Measurements from ENCODE around the gene CHAT.

Gene CHAT

DNA sequence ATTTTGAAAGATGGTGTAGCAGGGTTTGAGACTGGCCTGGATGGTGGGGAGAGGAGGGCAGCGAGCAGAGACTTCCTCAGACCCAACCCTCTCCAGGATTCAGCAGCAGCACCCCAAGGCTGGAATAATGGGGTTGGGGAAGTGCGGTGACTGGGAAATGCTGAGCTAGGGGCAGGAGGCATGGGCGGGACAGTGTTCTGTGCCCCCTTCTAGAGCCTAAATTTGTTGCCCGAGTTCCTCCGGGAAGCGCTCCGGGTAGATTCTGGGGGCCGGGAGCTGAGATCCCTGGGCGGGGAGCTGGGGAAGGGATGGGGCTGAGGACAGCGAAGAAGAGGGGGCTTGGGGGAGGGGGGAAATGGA, at the start of gene CHAT:
Gene CHAT, plus strand, starts transcription at position 156 of the 360 bp plus-strand sequence. Its CDS starts 153 bp downstream, at position 309.
- H3K27me3 ChIP-seq (ENCODE audit: control insufficient read depth, insufficient read depth, low read length) = peaks cover 99% of the 10 kb centered on the region
- no peak within 1 kb of the TSS for H3K27ac ChIP-seq (ENCODE audit: low read length)
- no peaks in the 10 kb centered on the region for H3K36me3 ChIP-seq (ENCODE audit: control insufficient read depth, low read depth, low read length)
- peak within 1 kb of the TSS; percentile 18 for H3K4me3 ChIP-seq (ENCODE audit: low read length)
- H3K4me1 ChIP-seq (ENCODE audit: control insufficient read depth, low read depth, low read length) = peaks cover 15% of the 10 kb centered on the region
- H3K9ac ChIP-seq (ENCODE audit: low read length) = no peak within 1 kb of the TSS
- no peaks in the 10 kb centered on the region for H3K9me3 ChIP-seq (ENCODE audit: control insufficient read depth, low read depth, low read length)

DNA sequence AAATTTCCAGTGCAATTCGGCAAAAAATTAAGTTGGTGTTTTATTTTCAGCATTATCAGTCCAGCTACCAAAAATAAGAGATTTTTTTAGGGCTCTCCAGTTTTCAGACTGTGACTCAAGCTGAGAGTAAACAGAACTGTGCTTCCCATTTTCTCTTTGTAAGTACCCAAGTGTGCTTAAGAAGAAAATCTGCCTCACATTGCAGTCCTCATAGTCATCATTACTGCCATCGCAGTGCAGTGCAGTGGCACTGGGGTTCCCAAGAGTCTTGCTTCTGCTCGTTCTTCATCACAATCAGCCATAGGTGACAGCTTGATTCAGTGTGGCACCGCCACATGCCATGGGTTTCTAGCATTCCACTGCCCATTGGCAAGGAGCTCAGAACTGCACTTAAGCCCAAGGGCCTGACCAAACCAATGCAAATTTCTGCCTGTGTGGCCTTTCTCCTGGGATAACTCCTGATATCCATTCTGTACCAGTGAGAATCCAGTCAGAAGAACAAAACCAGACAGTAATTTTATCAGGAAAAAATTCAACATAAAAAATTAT, 49.3 kb upstream of the CHAT start:
- Histone ChIP-seq H3K27me3 (ENCODE audit: control insufficient read depth, insufficient read depth, low read length) (no peaks in the 10 kb centered on the region), H3K4me1 (ENCODE audit: control insufficient read depth, low read depth, low read length) (no peaks in the 10 kb centered on the region), H3K9me3 (ENCODE audit: control insufficient read depth, low read depth, low read length) (no peaks in the 10 kb centered on the region), H3K9ac (ENCODE audit: low read length) (no peak overlapping the region), H3K36me3 (ENCODE audit: control insufficient read depth, low read depth, low read length) (no peaks in the 10 kb centered on the region), H3K4me3 (ENCODE audit: low read length) (no peak overlapping the region), H3K27ac (ENCODE audit: low read length) (no peak overlapping the region)

DNA sequence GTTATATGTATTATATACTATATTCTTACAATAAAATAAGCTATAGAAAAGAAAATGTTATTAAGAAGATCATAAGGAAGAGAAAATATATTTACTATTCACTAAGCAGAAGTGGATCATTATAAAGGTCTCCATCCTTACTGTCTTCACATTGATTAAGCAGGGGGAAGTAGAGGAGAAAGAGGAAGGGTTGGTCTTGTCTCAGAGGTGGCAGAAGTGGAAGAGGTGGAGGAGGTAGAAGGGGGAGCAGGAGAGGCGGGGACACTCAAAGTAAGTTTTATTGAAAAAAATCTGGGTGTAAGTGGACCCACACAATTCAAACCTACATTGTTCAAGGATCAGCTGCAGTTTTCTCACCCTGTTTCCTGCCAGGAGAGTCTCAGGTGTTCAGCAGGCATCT, 46.0 kb upstream of the CHAT start:
- Histone ChIP-seq H3K36me3 (ENCODE audit: control insufficient read depth, low read depth, low read length) (no peaks in the 10 kb centered on the region), H3K27me3 (ENCODE audit: control insufficient read depth, insufficient read depth, low read length) (no peaks in the 10 kb centered on the region), H3K27ac (ENCODE audit: low read length) (no peak overlapping the region), H3K4me1 (ENCODE audit: control insufficient read depth, low read depth, low read length) (no peaks in the 10 kb centered on the region), H3K9ac (ENCODE audit: low read length) (no peak overlapping the region), H3K4me3 (ENCODE audit: low read length) (no peak overlapping the region), H3K9me3 (ENCODE audit: control insufficient read depth, low read depth, low read length) (no peaks in the 10 kb centered on the region)

DNA sequence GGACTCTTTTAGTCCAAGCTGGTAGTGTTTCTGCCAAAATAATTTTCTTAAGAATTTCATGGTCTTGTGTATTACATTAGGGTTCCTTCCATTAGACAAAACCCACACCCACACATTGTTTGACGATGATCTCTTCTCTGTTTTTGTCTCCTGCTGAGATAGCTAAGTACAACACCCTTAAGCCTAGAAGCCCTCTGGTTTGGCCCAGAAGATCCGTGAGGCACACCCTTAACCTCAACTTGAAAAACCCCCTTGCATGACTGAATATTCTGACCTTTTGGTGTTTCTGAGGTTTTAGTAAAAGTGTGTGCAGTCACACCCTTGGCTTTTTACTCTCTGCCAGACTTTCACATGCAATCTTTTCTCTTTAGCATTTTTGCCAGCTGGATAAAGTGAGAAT, 45.6 kb upstream of the CHAT start:
- H3K4me3 ChIP-seq (ENCODE audit: low read length) = no peak overlapping the region
- H3K9ac ChIP-seq (ENCODE audit: low read length) = no peak overlapping the region
- no peak overlapping the region for H3K27ac ChIP-seq (ENCODE audit: low read length)
- H3K27me3 ChIP-seq (ENCODE audit: control insufficient read depth, insufficient read depth, low read length) = no peaks in the 10 kb centered on the region
- no peaks in the 10 kb centered on the region for H3K9me3 ChIP-seq (ENCODE audit: control insufficient read depth, low read depth, low read length)
- no peaks in the 10 kb centered on the region for H3K36me3 ChIP-seq (ENCODE audit: control insufficient read depth, low read depth, low read length)
- H3K4me1 ChIP-seq (ENCODE audit: control insufficient read depth, low read depth, low read length) = no peaks in the 10 kb centered on the region

DNA sequence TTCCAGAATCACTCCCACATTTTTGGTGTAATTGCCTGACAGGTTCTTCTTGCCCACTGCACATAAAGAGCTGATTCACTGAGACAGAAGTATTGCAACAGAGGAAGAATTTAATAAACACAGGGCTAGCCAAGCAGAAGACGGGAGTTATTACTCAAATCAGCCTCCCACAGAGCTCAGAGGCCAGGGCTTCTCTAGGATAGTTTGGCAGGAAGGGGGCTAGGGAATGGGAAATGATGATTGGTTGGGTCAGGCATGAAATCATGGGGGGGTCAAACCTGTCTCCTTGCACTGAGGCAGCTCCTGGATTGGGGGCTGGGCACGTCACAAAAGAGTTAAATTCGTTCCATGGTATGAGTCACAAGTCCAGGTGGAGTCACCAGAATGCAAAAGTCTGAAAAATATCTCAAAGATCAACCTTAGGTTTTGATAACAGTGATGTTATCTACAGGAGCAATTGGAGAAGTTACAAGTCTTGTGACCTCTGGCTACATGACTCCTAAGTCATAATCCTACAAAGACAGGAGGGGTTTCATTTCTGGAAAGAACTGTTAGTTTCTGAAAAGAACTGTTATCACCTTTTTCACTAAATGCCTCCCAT, 44.7 kb upstream of the CHAT start:
- no peaks in the 10 kb centered on the region for H3K4me1 ChIP-seq (ENCODE audit: control insufficient read depth, low read depth, low read length)
- H3K9ac ChIP-seq (ENCODE audit: low read length) = no peak overlapping the region
- H3K36me3 ChIP-seq (ENCODE audit: control insufficient read depth, low read depth, low read length) = no peaks in the 10 kb centered on the region
- no peak overlapping the region for H3K27ac ChIP-seq (ENCODE audit: low read length)
- H3K27me3 ChIP-seq (ENCODE audit: control insufficient read depth, insufficient read depth, low read length) = no peaks in the 10 kb centered on the region
- H3K4me3 ChIP-seq (ENCODE audit: low read length) = no peak overlapping the region
- H3K9me3 ChIP-seq (ENCODE audit: control insufficient read depth, low read depth, low read length) = no peaks in the 10 kb centered on the region

DNA sequence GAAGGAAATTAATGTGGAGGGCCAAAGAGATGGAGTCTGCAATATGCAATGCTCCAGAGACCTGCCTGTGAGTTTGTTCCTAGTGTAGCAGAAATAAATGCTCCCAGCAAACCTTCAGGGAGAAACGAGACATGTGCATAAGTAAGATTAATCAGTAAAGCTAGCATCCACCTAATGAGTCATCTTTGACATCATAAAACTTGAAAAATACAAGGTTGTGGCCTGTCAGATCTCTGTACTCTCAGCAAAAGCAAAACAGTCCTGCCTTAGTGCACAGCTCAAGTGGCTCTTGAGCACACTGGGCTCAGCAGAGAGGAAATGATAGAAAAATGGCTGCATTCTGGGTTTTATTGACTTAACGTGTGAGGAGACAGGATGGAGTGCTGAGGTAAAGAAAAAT, 42.4 kb upstream of the CHAT start:
- Histone ChIP-seq H3K4me1 (ENCODE audit: control insufficient read depth, low read depth, low read length) (no peaks in the 10 kb centered on the region), H3K27me3 (ENCODE audit: control insufficient read depth, insufficient read depth, low read length) (no peaks in the 10 kb centered on the region), H3K9me3 (ENCODE audit: control insufficient read depth, low read depth, low read length) (no peaks in the 10 kb centered on the region), H3K9ac (ENCODE audit: low read length) (no peak overlapping the region), H3K27ac (ENCODE audit: low read length) (no peak overlapping the region), H3K4me3 (ENCODE audit: low read length) (no peak overlapping the region), H3K36me3 (ENCODE audit: control insufficient read depth, low read depth, low read length) (no peaks in the 10 kb centered on the region)

DNA sequence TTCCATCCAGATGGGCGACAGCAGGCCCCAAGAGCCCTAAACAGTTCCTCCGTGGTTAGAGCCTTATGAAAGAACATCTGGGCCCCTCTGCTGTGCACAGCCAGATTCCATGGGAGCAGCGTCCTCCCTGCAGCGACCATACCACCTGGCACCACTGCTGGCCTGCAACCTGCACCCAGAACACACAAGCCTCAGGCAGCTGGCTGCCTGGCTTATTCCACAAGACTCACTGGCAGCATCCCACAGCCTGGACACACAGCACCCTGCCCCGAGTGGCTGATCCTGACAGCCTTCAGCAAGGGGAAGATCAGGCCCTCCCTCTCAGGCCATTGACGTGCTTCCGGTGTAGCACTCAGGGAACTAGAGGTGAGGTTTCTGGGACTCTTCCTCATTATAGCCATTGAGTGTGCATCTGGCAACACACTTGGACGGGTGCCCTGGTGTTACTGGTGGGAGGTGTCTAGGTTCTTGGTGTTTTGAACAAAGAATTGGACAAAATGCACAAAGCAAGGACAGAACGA, 41.2 kb upstream of the CHAT start:
- Histone ChIP-seq H3K27me3 (ENCODE audit: control insufficient read depth, insufficient read depth, low read length) (no peaks in the 10 kb centered on the region), H3K36me3 (ENCODE audit: control insufficient read depth, low read depth, low read length) (no peaks in the 10 kb centered on the region), H3K4me1 (ENCODE audit: control insufficient read depth, low read depth, low read length) (no peaks in the 10 kb centered on the region), H3K9me3 (ENCODE audit: control insufficient read depth, low read depth, low read length) (no peaks in the 10 kb centered on the region), H3K27ac (ENCODE audit: low read length) (no peak overlapping the region), H3K9ac (ENCODE audit: low read length) (no peak overlapping the region), H3K4me3 (ENCODE audit: low read length) (no peak overlapping the region)

DNA sequence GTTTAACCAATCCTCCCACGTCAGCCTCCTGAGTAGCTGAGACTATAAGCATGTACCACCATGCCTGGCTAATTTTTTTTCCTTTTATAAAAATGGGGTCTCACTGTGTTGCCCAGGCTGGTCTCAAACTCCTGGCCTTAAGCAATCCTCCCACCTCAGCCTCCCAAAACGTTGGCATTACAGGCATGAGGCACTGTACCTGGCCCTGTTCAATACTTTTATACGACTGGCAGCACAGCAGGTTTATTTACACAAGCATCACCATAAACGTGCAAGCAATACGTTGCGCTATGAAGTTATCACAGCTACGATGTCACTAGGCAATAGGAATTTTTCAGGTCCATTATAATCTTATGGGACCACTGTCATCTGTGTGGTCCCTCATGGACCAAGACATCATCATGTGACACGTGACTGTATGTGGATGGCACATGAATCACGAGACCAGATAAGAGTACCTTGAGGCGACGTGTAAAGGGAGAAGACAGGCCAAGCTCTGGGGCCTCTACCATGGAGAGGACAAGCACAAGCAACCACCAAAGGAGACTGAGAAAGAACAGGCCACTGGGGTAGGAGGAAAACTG, 38.3 kb upstream of the CHAT start:
- H3K4me3 ChIP-seq (ENCODE audit: low read length) = no peak overlapping the region
- no peaks in the 10 kb centered on the region for H3K36me3 ChIP-seq (ENCODE audit: control insufficient read depth, low read depth, low read length)
- no peak overlapping the region for H3K27ac ChIP-seq (ENCODE audit: low read length)
- no peaks in the 10 kb centered on the region for H3K27me3 ChIP-seq (ENCODE audit: control insufficient read depth, insufficient read depth, low read length)
- no peak overlapping the region for H3K9ac ChIP-seq (ENCODE audit: low read length)
- no peaks in the 10 kb centered on the region for H3K9me3 ChIP-seq (ENCODE audit: control insufficient read depth, low read depth, low read length)
- no peaks in the 10 kb centered on the region for H3K4me1 ChIP-seq (ENCODE audit: control insufficient read depth, low read depth, low read length)

DNA sequence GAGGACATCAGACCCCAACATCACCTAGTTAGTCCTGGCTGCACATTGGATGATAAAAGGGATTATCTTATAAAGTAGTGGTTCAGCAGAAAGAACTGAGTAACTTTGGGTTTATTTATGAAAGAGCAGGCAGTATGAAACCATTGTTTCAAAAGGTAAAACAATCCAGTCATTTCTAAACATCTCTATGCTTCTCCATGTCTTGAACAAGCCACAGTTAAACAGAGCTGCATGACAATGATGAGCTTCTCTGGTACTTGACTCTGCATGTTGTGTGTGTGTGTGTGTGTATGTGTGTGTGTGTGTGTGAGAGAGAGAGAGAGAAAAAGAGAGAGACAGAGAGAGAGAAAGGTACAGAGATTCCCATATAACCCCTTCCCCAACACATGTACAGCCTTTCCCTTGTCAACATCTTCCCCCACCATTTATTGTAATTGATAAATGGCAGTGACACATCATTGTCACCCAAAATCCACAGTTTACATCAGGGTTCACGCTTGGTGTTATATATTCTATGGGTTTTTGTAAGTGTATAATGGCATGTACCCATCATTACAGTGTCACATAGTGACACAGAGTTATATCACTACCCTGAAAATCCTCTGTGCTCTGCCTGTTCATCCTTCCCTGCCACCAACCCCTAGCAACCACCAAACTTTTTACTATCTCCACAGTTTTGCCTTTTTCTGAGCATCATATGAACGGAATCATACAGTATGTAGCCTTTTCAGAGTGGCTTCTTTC, 36.5 kb upstream of the CHAT start:
- no peaks in the 10 kb centered on the region for H3K27me3 ChIP-seq (ENCODE audit: control insufficient read depth, insufficient read depth, low read length)
- H3K36me3 ChIP-seq (ENCODE audit: control insufficient read depth, low read depth, low read length) = no peaks in the 10 kb centered on the region
- H3K4me1 ChIP-seq (ENCODE audit: control insufficient read depth, low read depth, low read length) = no peaks in the 10 kb centered on the region
- no peak overlapping the region for H3K4me3 ChIP-seq (ENCODE audit: low read length)
- no peak overlapping the region for H3K9ac ChIP-seq (ENCODE audit: low read length)
- H3K9me3 ChIP-seq (ENCODE audit: control insufficient read depth, low read depth, low read length) = no peaks in the 10 kb centered on the region
- H3K27ac ChIP-seq (ENCODE audit: low read length) = no peak overlapping the region

DNA sequence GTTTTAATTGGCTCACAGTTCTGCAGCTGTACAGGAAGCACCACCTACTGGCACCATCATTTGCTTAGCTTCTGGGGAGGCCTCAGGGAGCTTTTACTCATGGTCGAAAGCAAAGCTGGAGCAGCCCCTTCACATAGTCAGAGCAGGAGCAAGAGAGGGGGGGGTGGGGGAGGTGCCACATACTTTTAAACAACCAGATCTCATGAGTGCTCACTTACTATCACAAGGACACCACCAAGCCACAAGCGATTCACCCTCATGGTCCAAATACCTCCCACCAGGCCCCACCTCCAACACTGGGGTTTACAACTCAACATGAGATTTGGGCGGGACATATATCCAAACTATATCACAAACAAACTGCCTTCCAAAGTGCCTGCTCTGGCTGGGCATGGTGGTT, 35.4 kb upstream of the CHAT start:
- H3K27me3 ChIP-seq (ENCODE audit: control insufficient read depth, insufficient read depth, low read length) = no peaks in the 10 kb centered on the region
- no peak overlapping the region for H3K9ac ChIP-seq (ENCODE audit: low read length)
- H3K4me1 ChIP-seq (ENCODE audit: control insufficient read depth, low read depth, low read length) = no peaks in the 10 kb centered on the region
- H3K36me3 ChIP-seq (ENCODE audit: control insufficient read depth, low read depth, low read length) = no peaks in the 10 kb centered on the region
- H3K4me3 ChIP-seq (ENCODE audit: low read length) = no peak overlapping the region
- H3K9me3 ChIP-seq (ENCODE audit: control insufficient read depth, low read depth, low read length) = no peaks in the 10 kb centered on the region
- H3K27ac ChIP-seq (ENCODE audit: low read length) = no peak overlapping the region

DNA sequence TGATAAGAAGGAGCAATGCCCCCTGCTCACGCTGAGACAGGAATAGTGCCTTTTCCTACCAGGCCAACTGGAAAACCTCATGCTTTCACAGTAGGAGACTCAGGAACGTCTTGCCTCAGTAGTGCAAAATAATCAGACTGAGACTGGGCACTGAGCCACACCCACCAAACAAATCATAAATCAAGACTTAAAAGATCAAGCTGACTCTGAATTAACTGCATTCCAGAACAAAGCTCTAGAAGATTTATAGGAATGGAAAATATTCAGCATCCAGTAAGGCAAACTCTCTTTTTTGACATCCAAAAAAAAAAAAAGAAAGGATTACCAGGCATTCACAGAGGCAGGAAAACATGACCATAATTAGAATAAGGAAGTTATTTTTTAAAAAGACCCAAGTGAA, 34.2 kb upstream of the CHAT start:
- no peak overlapping the region for H3K4me3 ChIP-seq (ENCODE audit: low read length)
- H3K27me3 ChIP-seq (ENCODE audit: control insufficient read depth, insufficient read depth, low read length) = no peaks in the 10 kb centered on the region
- H3K9me3 ChIP-seq (ENCODE audit: control insufficient read depth, low read depth, low read length) = no peaks in the 10 kb centered on the region
- H3K9ac ChIP-seq (ENCODE audit: low read length) = no peak overlapping the region
- H3K27ac ChIP-seq (ENCODE audit: low read length) = no peak overlapping the region
- H3K36me3 ChIP-seq (ENCODE audit: control insufficient read depth, low read depth, low read length) = no peaks in the 10 kb centered on the region
- no peaks in the 10 kb centered on the region for H3K4me1 ChIP-seq (ENCODE audit: control insufficient read depth, low read depth, low read length)
